ENCODE results near the gene GRM8.

Gene GRM8

DNA sequence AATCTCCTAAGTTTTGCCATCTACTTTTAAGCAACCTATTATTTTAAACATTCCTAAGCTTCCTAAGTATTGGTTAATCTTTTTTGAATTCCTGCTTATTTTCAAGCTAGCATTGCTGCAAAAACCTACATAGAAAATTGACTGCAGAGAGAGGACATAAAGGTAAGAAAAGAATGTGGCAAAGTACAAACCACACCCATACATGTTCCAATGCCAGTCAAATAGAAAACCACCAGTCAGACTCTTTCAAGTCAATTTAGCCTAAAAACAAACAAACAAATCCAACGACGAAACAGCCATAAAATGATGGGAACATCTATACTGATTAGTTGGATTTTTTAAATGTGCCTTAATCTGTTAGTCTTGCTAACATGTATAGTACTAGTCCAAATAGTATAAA, 804.8 kb downstream of the GRM8 start:
- Histone ChIP-seq H2AFZ (ENCODE audit: low read length) (no peak overlapping the region), H3K36me3 (ENCODE audit: insufficient read depth, low read length) (no peaks in the 10 kb centered on the region), H3K9ac (ENCODE audit: low read depth, low read length, poor library complexity, severe bottlenecking) (no peak overlapping the region), H3F3A (ENCODE audit: low read depth) (no peaks in the 10 kb centered on the region), H4K20me1 (ENCODE audit: insufficient read depth, low read length, poor library complexity, severe bottlenecking) (no peaks in the 10 kb centered on the region), H3K9me3 (ENCODE audit: insufficient read depth, low read depth, low read length) (no peaks in the 10 kb centered on the region), H3K79me2 (ENCODE audit: insufficient read depth, low read length) (no peaks in the 10 kb centered on the region), H3K4me3 (ENCODE audit: low read length, poor library complexity, severe bottlenecking) (no peak overlapping the region), H3K4me1 (ENCODE audit: insufficient read depth, low read length, poor library complexity, severe bottlenecking) (no peaks in the 10 kb centered on the region), H3K27me3 (ENCODE audit: insufficient read depth, low read length, poor library complexity, severe bottlenecking) (no peaks in the 10 kb centered on the region), H3K4me2 (ENCODE audit: low read depth, low read length, poor library complexity, severe bottlenecking) (no peak overlapping the region), H3K9me2 (replicated peaks; ENCODE audit: low read depth, low read length) (no peaks in the 10 kb centered on the region)
- TF ChIP-seq, protein P1, sequence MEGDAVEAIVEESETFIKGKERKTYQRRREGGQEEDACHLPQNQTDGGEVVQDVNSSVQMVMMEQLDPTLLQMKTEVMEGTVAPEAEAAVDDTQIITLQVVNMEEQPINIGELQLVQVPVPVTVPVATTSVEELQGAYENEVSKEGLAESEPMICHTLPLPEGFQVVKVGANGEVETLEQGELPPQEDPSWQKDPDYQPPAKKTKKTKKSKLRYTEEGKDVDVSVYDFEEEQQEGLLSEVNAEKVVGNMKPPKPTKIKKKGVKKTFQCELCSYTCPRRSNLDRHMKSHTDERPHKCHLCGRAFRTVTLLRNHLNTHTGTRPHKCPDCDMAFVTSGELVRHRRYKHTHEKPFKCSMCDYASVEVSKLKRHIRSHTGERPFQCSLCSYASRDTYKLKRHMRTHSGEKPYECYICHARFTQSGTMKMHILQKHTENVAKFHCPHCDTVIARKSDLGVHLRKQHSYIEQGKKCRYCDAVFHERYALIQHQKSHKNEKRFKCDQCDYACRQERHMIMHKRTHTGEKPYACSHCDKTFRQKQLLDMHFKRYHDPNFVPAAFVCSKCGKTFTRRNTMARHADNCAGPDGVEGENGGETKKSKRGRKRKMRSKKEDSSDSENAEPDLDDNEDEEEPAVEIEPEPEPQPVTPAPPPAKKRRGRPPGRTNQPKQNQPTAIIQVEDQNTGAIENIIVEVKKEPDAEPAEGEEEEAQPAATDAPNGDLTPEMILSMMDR (conservative IDR thresholded peaks at IDR 0.05; ENCODE audit: low read length), result no peak
- no peak for TF ChIP-seq EZH2phosphoT487 (IDR thresholded peaks at IDR 0.05; ENCODE audit: borderline replicate concordance)

DNA sequence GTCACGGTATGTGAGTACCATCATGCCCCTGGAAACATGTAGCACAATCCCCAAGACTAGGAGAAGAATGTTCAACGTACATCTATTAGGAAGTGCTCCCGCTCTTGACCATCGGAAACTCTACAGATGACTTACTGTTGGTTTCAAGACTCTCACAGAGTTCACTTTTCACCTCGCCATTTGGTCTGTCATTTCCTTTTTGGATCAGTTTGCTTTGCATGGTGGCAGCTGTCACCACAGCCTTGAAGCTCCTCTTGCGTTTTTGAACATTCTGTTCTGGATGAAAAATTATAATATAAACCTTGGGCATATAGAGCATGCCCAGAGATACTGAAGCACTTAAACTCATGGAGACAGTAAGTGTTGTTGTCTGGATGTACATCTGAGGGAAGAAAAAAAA, 806.8 kb downstream of the GRM8 start:
- TF ChIP-seq EZH2phosphoT487 (IDR thresholded peaks at IDR 0.05; ENCODE audit: borderline replicate concordance), result no peak
- TF ChIP-seq, protein P1 (conservative IDR thresholded peaks at IDR 0.05; ENCODE audit: low read length), result no peak
- Histone ChIP-seq H3F3A (ENCODE audit: low read depth) (no peaks in the 10 kb centered on the region), H3K4me1 (ENCODE audit: insufficient read depth, low read length, poor library complexity, severe bottlenecking) (no peaks in the 10 kb centered on the region), H3K9ac (ENCODE audit: low read depth, low read length, poor library complexity, severe bottlenecking) (no peak overlapping the region), H3K36me3 (ENCODE audit: insufficient read depth, low read length) (no peaks in the 10 kb centered on the region), H2AFZ (ENCODE audit: low read length) (no peak overlapping the region), H4K20me1 (ENCODE audit: insufficient read depth, low read length, poor library complexity, severe bottlenecking) (no peaks in the 10 kb centered on the region), H3K79me2 (ENCODE audit: insufficient read depth, low read length) (no peaks in the 10 kb centered on the region), H3K4me2 (ENCODE audit: low read depth, low read length, poor library complexity, severe bottlenecking) (no peak overlapping the region), H3K9me2 (replicated peaks; ENCODE audit: low read depth, low read length) (no peaks in the 10 kb centered on the region), H3K27me3 (ENCODE audit: insufficient read depth, low read length, poor library complexity, severe bottlenecking) (no peaks in the 10 kb centered on the region), H3K9me3 (ENCODE audit: insufficient read depth, low read depth, low read length) (no peaks in the 10 kb centered on the region), H3K4me3 (ENCODE audit: low read length, poor library complexity, severe bottlenecking) (no peak overlapping the region)

DNA sequence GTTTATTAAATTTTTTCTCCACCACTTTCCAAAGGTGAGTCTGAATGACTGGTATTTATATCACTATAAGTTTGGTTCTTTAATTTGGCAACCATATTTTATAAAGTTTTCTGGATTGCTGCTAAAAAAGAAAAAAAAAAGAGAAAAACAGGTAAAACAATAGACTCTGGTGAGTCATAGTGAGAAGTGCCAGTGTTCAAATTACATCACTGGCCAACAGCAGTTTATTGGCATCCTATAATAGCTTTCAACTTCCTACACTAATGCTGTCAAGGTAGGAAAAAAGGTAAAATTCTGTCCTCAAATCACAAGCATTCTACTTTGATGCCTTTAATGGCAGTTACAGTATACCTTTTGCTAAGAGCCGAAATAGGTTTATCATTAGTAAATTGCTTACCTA, 808.8 kb downstream of the GRM8 start:
- Histone ChIP-seq H3K9me3 (ENCODE audit: insufficient read depth, low read depth, low read length) (no peaks in the 10 kb centered on the region), H3K79me2 (ENCODE audit: insufficient read depth, low read length) (no peaks in the 10 kb centered on the region), H3K4me2 (ENCODE audit: low read depth, low read length, poor library complexity, severe bottlenecking) (no peak overlapping the region), H3K9ac (ENCODE audit: low read depth, low read length, poor library complexity, severe bottlenecking) (no peak overlapping the region), H3K4me3 (ENCODE audit: low read length, poor library complexity, severe bottlenecking) (no peak overlapping the region), H2AFZ (ENCODE audit: low read length) (no peak overlapping the region), H3K4me1 (ENCODE audit: insufficient read depth, low read length, poor library complexity, severe bottlenecking) (no peaks in the 10 kb centered on the region), H4K20me1 (ENCODE audit: insufficient read depth, low read length, poor library complexity, severe bottlenecking) (no peaks in the 10 kb centered on the region), H3K36me3 (ENCODE audit: insufficient read depth, low read length) (no peaks in the 10 kb centered on the region), H3K27me3 (ENCODE audit: insufficient read depth, low read length, poor library complexity, severe bottlenecking) (no peaks in the 10 kb centered on the region), H3K9me2 (replicated peaks; ENCODE audit: low read depth, low read length) (no peaks in the 10 kb centered on the region), H3F3A (ENCODE audit: low read depth) (no peaks in the 10 kb centered on the region)
- TF ChIP-seq, protein P1 (conservative IDR thresholded peaks at IDR 0.05; ENCODE audit: low read length), result no peak
- TF ChIP-seq EZH2phosphoT487 (IDR thresholded peaks at IDR 0.05; ENCODE audit: borderline replicate concordance), result no peak
